IMR-90 (cell line): ENCODE results near the gene KRT1. TPM values are rescaled to one million over a fixed set of nuclear protein-coding genes. Genes with fewer than 3 reads are reported as not detected.

ENCODE experiments used
- ATAC-seq: fragments of 200-7000 bp; cut with Tn5 transposase; 2 replicates; pipeline ENCODE4 v1.9.1; 2020; ENCODE audit warnings: low read depth, mild to moderate bottlenecking, moderate library complexity
- BruUV-seq: library from RNA; stranded (reverse); fragments of 400-500 nt; replicated peaks from 2 replicates; lab custom pipeline; 2021; lab: Mats Ljungman, UMichigan
- CTCF ChIA-PET: fragments of 300-600 bp; formaldehyde crosslinking; extraction: SDS; loops from one replicate; lab custom pipeline; 2021; ENCODE audit warnings: antibody characterized with exemption; lab: Yijun Ruan, JAX
- POLR2A ChIA-PET: fragments of 300-600 bp; sonication (Branson Sonifier 250); formaldehyde crosslinking; loops from one replicate; lab custom pipeline; 2022; ENCODE audit warnings: antibody characterized with exemption; ENCODE audit not compliant: unreplicated experiment; lab: Charles Lee
- DNase-seq: peaks from one replicate; pipeline ENCODE4 v3.0.0; 2013
- H2AFZ ChIP-seq: replicated peaks from 2 replicates; pipeline ENCODE3; 2013; ENCODE audit warnings: low read length, mild to moderate bottlenecking; ENCODE audit not compliant: poor library complexity
- H2AK5ac ChIP-seq: 2 replicates; pipeline ENCODE4 v1.6.1; 2013; ENCODE audit warnings: low read depth, low read length, inconsistent platforms
- H2AK9ac ChIP-seq: replicated peaks from 2 replicates; pipeline ENCODE3; 2013; ENCODE audit warnings: mild to moderate bottlenecking, low read depth, low read length, moderate library complexity; ENCODE audit not compliant: poor library complexity
- H2BK120ac ChIP-seq: 2 replicates; pipeline ENCODE4 v1.6.1; 2013; ENCODE audit warnings: low read depth, low read length, inconsistent platforms
- H2BK15ac ChIP-seq: 3 replicates; pipeline ENCODE4 v1.6.1; 2013; ENCODE audit warnings: low read depth, low read length, inconsistent platforms
- H2BK20ac ChIP-seq: 2 replicates; pipeline ENCODE4 v1.6.1; 2013; ENCODE audit warnings: low read depth, mild to moderate bottlenecking, inconsistent platforms, low read length, moderate library complexity
- H2BK5ac ChIP-seq: 2 replicates; pipeline ENCODE4 v1.6.1; 2013; ENCODE audit warnings: mild to moderate bottlenecking, low read depth, low read length, inconsistent platforms; ENCODE audit not compliant: poor library complexity, severe bottlenecking
- H3K14ac ChIP-seq: replicated peaks from 2 replicates; pipeline ENCODE4 v1.6.1; 2013; ENCODE audit warnings: low read depth, low read length, inconsistent platforms
- H3K18ac ChIP-seq: 2 replicates; pipeline ENCODE4 v1.6.1; 2013; ENCODE audit warnings: low read depth, low read length, control low read depth
- H3K23ac ChIP-seq: 2 replicates; pipeline ENCODE4 v1.6.1; 2013; ENCODE audit warnings: low read depth, low read length, inconsistent platforms
- H3K27ac ChIP-seq: 2 replicates; pipeline ENCODE4 v1.5.1; 2013; ENCODE audit warnings: mild to moderate bottlenecking, control low read depth, low read length; ENCODE audit not compliant: insufficient read depth
- H3K27me3 ChIP-seq: 2 replicates; pipeline ENCODE4 v1.6.1; 2013; ENCODE audit warnings: low read length; ENCODE audit not compliant: control insufficient read depth, insufficient read depth
- H3K36me3 ChIP-seq: 2 replicates; pipeline ENCODE4 v1.6.1; 2013; ENCODE audit warnings: low read length, mixed read lengths; ENCODE audit not compliant: control insufficient read depth, insufficient read depth
- H3K4ac ChIP-seq: 2 replicates; pipeline ENCODE4 v1.6.1; 2013; ENCODE audit warnings: low read depth, low read length, inconsistent platforms
- H3K4me1 ChIP-seq: 2 replicates; pipeline ENCODE4 v1.6.1; 2013; ENCODE audit warnings: low read length, mixed read lengths; ENCODE audit not compliant: control insufficient read depth, insufficient read depth
- H3K4me2 ChIP-seq: 2 replicates; pipeline ENCODE4 v1.6.1; 2013; ENCODE audit warnings: low read depth, mild to moderate bottlenecking, control low read depth, low read length, moderate library complexity
- H3K4me3 ChIP-seq: 2 replicates; pipeline ENCODE4 v1.5.1; 2013; ENCODE audit warnings: low read depth, mild to moderate bottlenecking, control low read depth, low read length, moderate library complexity; ENCODE audit not compliant: insufficient read depth
- H3K56ac ChIP-seq: 2 replicates; pipeline ENCODE4 v1.6.1; 2013; ENCODE audit warnings: low read length, inconsistent platforms; ENCODE audit not compliant: insufficient read depth; ENCODE audit errors: extremely low read depth
- H3K79me1 ChIP-seq, 2 experiments: 2 replicates each; pipeline ENCODE4 v1.6.1; 2013; ENCODE audit warnings: low read length in 2 of 2, inconsistent platforms in 1 of 2, low read depth in 1 of 2
- H3K9ac ChIP-seq: 2 replicates; pipeline ENCODE4 v1.6.1; 2013; ENCODE audit warnings: low read depth, low read length, control low read depth
- H3K9me1 ChIP-seq: 2 replicates; pipeline ENCODE4 v1.6.1; 2013; ENCODE audit warnings: low read length, inconsistent platforms; ENCODE audit not compliant: insufficient read depth
- H3K9me3 ChIP-seq: 2 replicates; pipeline ENCODE4 v1.6.1; 2013; ENCODE audit warnings: low read length; ENCODE audit not compliant: control insufficient read depth, insufficient read depth
- H4K20me1 ChIP-seq: 2 replicates; pipeline ENCODE4 v1.6.1; 2013; ENCODE audit warnings: low read length, inconsistent platforms; ENCODE audit not compliant: insufficient read depth
- H4K5ac ChIP-seq: 2 replicates; pipeline ENCODE4 v1.6.1; 2013; ENCODE audit warnings: mild to moderate bottlenecking, low read depth, low read length, control low read depth
- H4K8ac ChIP-seq, 2 experiments: 2 replicates each; pipeline ENCODE4 v1.6.1; 2013; ENCODE audit warnings: low read depth in 2 of 2, low read length in 2 of 2, control low read depth in 1 of 2, inconsistent platforms in 1 of 2
- H4K91ac ChIP-seq: 2 replicates; pipeline ENCODE4 v1.6.1; 2013; ENCODE audit warnings: low read depth, low read length, inconsistent platforms; ENCODE audit not compliant: insufficient read depth
- BHLHE40 ChIP-seq: fragments of 150-350 bp; IDR thresholded peaks from 2 replicates; pipeline ENCODE4 v1.6.1; 2016; ENCODE audit warnings: mild to moderate bottlenecking, low read depth, low read length
- CEBPB ChIP-seq: IDR thresholded peaks from 2 replicates; pipeline ENCODE4 v1.6.1; 2012; ENCODE audit warnings: low read depth, low read length, improper control_type of control experiment
- CHD1 ChIP-seq: IDR thresholded peaks from 2 replicates; pipeline ENCODE4 v1.6.1; 2012; ENCODE audit warnings: low read depth, low read length, improper control_type of control experiment
- FOS ChIP-seq: fragments of 150-350 bp; IDR thresholded peaks from 2 replicates; pipeline ENCODE4 v1.6.1; 2016; ENCODE audit warnings: low read depth, low read length
- MAFK ChIP-seq: IDR thresholded peaks from 2 replicates; pipeline ENCODE4 v1.6.1; 2012; ENCODE audit warnings: low read depth, low read length, improper control_type of control experiment
- MAZ ChIP-seq: IDR thresholded peaks from 2 replicates; pipeline ENCODE4 v1.6.1; 2012; ENCODE audit warnings: low read depth, mild to moderate bottlenecking, low read length, improper control_type of control experiment, moderate library complexity, borderline replicate concordance
- MXI1 ChIP-seq: IDR thresholded peaks from 2 replicates; pipeline ENCODE4 v1.6.1; 2012; ENCODE audit warnings: low read depth, mild to moderate bottlenecking, low read length, moderate library complexity, borderline replicate concordance
- NFE2L2 ChIP-seq: fragments of 150-350 bp; IDR thresholded peaks from 2 replicates; pipeline ENCODE4 v1.6.1; 2016; ENCODE audit warnings: low read depth, mild to moderate bottlenecking, low read length
- POLR2A ChIP-seq: IDR thresholded peaks from 2 replicates; pipeline ENCODE4 v1.6.1; 2012; ENCODE audit warnings: mild to moderate bottlenecking, low read depth, low read length
- RAD21 ChIP-seq: IDR thresholded peaks from 2 replicates; pipeline ENCODE4 v1.6.1; 2012; ENCODE audit warnings: low read length, improper control_type of control experiment
- RCOR1 ChIP-seq: IDR thresholded peaks from 2 replicates; pipeline ENCODE4 v1.6.1; 2012; ENCODE audit warnings: mild to moderate bottlenecking, low read length, improper control_type of control experiment; ENCODE audit not compliant: insufficient replicate concordance
- RFX5 ChIP-seq: IDR thresholded peaks from 2 replicates; pipeline ENCODE4 v1.8.0; 2012; ENCODE audit warnings: low read depth, mild to moderate bottlenecking, low read length, moderate library complexity
- SMC3 ChIP-seq: fragments of 150-350 bp; IDR thresholded peaks from 2 replicates; pipeline ENCODE4 v1.6.1; 2016; ENCODE audit warnings: low read depth, mild to moderate bottlenecking, antibody characterized with exemption, low read length, moderate library complexity
- USF2 ChIP-seq: fragments of 150-350 bp; IDR thresholded peaks from 2 replicates; pipeline ENCODE4 v1.6.1; 2017; ENCODE audit warnings: mild to moderate bottlenecking, antibody characterized with exemption, low read length, low read depth
- WGBS, 2 experiments: methylation state at CpG; one replicate each; pipeline versions ENCODE4 v1.1.5 to v1.1.7; 2013; ENCODE audit warnings: missing lambda C conversion rate in 2 of 2; ENCODE audit not compliant: insufficient read length in 1 of 2; ENCODE audit errors: extremely low coverage in 2 of 2; 5-methylcytosine and 5-hydroxymethylcytosine counted together
- dilution Hi-C: fragments of 300-500 bp; cut with HindIII; formaldehyde crosslinking; loops from one replicate; pipeline ENCODE4 v1.14.3; 2018; ENCODE audit warnings: low sequenced_read_pairs; ENCODE audit not compliant: unreplicated experiment
- in situ Hi-C: fragments of 300-500 bp; cut with MboI; formaldehyde crosslinking; loops from 3 replicates; pipeline ENCODE4 v1.14.3; 2019; ENCODE audit warnings: low sequenced_read_pairs, inconsistent platforms, mixed read lengths
- intact Hi-C: fragments of 100-400 bp; cut with micrococcal nuclease; formaldehyde crosslinking; loops from 2 replicates; pipeline ENCODE4 v1.10.0; 2022
- polyA plus RNA-seq, 3 experiments: library from polyadenylated mRNA; depleted of rRNA; stranded (reverse); fragments of >200 nt; gene quantifications; 2 replicates each; pipeline ENCODE4 v1.2.3, GENCODE V29; 2012; ENCODE audit warnings: low replicate concordance in 1 of 3
- total RNA-seq: library from RNA; depleted of rRNA; stranded (reverse); fragments of >200 nt; gene quantifications from 2 replicates; pipeline ENCODE4 v1.2.3, GENCODE V29; 2012
- TF ChIP-seq, protein P1 (sequence below): conservative IDR thresholded peaks from 2 replicates; pipeline ENCODE4 v1.5.1; 2012; ENCODE audit warnings: mild to moderate bottlenecking, low read depth, low read length, improper control_type of control experiment
- TF ChIP-seq, protein P2 (sequence below): fragments of 150-350 bp; IDR thresholded peaks from 2 replicates; pipeline ENCODE4 v1.6.1; 2016; ENCODE audit warnings: low read depth, mild to moderate bottlenecking, low read length, moderate library complexity, borderline replicate concordance

The KRT1 gene
- total and polyA plus RNA-seq, 2 of the 4 experiments (the other 2 are of a cell fraction), result not detected

DNA sequence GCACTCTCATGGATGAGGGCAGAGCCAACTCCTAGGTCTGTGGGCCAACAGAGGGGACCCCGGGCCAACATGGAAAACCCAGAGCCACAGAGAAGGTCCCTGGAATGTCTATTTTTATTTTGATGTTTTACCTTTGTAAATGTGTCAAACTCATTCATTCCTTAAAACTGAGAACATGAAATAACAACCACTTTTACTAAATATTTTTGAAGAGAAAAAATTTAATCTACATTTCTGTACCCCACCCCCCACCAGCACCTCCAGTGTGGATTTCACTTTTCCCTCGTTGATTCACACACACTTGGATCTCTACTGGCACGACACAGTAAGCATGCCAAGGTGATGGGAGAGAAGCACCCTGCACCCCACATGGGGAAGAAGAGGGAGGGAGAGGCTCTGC is 16.4 kb upstream of the KRT1 start:
- H3K14ac ChIP-seq, result no peak overlapping the region
- intact Hi-C loops (no loop called here), dilution Hi-C loops (no loop called here), in situ Hi-C loops (no loop called here)
- no peak overlapping the region for H4K5ac ChIP-seq
- H3K18ac ChIP-seq, result no peak overlapping the region
- H4K20me1 ChIP-seq, result no peaks in the 10 kb centered on the region
- POLR2A ChIA-PET, result no interaction called here
- ATAC-seq, result no peak
- no peak for DNase-seq
- H3K36me3 ChIP-seq, result no peaks in the 10 kb centered on the region
- CTCF ChIA-PET, result no interaction called here
- no peak overlapping the region for H3K23ac ChIP-seq
- H3K4ac ChIP-seq, result no peak overlapping the region
- no peak overlapping the region for H2AK9ac ChIP-seq
- no peak overlapping the region for H2BK5ac ChIP-seq
- no peaks in the 10 kb centered on the region for H3K9me3 ChIP-seq
- H2BK15ac ChIP-seq, result no peak overlapping the region
- no peak overlapping the region for H3K4me3 ChIP-seq
- no peaks in the 10 kb centered on the region for H3K4me1 ChIP-seq
- no peak overlapping the region for H2AFZ ChIP-seq
- WGBS, 2 experiments, result no CpG with 5 or more reads among the region's 3 CpGs
- H3K27me3 ChIP-seq, result peaks cover 40% of the 10 kb centered on the region
- no peaks in the 10 kb centered on the region; the same call in 1 of the 2 replicates for H3K9me1 ChIP-seq
- no peak overlapping the region for H2AK5ac ChIP-seq
- H3K56ac ChIP-seq, result no peak overlapping the region
- H3K79me1 ChIP-seq, result no peaks in the 10 kb centered on the region
- H2BK20ac ChIP-seq, result no peak overlapping the region
- no peak overlapping the region for H4K91ac ChIP-seq
- no peak overlapping the region for H3K9ac ChIP-seq
- H4K8ac ChIP-seq, result no peak overlapping the region
- H3K27ac ChIP-seq, result no peak overlapping the region
- no TSS peak for BruUV-seq
- no peak overlapping the region for H3K4me2 ChIP-seq
- TF ChIP-seq MAFK (no peak), MAZ (no peak), RFX5 (no peak), POLR2A (no peak), BHLHE40 (no peak), RAD21 (no peak), SMC3 (no peak), MXI1 (no peak), USF2 (no peak), CHD1 (no peak), NFE2L2 (no peak), CEBPB (no peak), FOS (no peak), RCOR1 (no peak)
- TF ChIP-seq, protein P1, sequence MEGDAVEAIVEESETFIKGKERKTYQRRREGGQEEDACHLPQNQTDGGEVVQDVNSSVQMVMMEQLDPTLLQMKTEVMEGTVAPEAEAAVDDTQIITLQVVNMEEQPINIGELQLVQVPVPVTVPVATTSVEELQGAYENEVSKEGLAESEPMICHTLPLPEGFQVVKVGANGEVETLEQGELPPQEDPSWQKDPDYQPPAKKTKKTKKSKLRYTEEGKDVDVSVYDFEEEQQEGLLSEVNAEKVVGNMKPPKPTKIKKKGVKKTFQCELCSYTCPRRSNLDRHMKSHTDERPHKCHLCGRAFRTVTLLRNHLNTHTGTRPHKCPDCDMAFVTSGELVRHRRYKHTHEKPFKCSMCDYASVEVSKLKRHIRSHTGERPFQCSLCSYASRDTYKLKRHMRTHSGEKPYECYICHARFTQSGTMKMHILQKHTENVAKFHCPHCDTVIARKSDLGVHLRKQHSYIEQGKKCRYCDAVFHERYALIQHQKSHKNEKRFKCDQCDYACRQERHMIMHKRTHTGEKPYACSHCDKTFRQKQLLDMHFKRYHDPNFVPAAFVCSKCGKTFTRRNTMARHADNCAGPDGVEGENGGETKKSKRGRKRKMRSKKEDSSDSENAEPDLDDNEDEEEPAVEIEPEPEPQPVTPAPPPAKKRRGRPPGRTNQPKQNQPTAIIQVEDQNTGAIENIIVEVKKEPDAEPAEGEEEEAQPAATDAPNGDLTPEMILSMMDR, result no peak
- TF ChIP-seq, protein P2, sequence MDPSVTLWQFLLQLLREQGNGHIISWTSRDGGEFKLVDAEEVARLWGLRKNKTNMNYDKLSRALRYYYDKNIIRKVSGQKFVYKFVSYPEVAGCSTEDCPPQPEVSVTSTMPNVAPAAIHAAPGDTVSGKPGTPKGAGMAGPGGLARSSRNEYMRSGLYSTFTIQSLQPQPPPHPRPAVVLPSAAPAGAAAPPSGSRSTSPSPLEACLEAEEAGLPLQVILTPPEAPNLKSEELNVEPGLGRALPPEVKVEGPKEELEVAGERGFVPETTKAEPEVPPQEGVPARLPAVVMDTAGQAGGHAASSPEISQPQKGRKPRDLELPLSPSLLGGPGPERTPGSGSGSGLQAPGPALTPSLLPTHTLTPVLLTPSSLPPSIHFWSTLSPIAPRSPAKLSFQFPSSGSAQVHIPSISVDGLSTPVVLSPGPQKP, result no peak
- no peak overlapping the region for H2BK120ac ChIP-seq
